ENCODE results near the gene RBM34.
"Not testable (repeated sequence)": the region's sequence is repeated elsewhere in the genome, so short reads cannot be mapped to it uniquely, and the experiment has no call there.

The RBM34 gene, protein sequence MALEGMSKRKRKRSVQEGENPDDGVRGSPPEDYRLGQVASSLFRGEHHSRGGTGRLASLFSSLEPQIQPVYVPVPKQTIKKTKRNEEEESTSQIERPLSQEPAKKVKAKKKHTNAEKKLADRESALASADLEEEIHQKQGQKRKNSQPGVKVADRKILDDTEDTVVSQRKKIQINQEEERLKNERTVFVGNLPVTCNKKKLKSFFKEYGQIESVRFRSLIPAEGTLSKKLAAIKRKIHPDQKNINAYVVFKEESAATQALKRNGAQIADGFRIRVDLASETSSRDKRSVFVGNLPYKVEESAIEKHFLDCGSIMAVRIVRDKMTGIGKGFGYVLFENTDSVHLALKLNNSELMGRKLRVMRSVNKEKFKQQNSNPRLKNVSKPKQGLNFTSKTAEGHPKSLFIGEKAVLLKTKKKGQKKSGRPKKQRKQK

DNA sequence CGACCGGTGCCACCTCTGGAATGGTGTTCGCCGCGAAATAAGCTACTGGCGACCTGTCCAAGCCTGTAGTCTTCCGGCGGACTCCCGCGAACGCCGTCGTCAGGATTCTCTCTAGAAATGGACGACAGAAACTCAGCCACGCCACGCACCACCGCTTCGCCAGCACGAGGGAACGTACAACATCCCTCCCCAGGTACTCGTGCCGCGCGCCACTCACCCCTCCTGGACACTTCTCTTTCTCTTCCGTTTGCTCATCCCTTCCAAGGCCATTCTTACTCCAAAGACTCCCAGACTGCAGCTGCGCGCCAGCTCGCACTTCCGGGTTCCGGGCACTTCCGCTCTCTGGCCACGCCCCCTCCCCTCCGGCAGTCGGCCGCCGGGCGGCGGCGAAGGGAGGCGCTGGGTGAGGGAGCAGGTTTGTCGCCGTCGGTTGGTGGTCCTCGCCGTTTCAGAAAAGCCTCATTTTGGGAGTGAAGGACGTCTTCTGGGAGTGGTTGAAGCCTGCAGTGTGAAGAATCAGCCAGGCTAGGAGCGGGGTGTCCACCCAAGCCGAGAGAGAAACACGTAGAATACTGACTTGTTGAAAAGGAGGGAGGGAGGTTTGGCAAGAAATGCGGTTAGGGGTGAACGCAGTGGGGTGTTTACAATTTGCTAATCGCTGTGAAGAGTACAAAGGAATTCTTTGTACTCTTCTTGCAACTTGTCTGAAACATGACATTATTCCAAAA, at the start of gene RBM34:
RBM34 (minus strand) TSS at position 294 of the 728 bp plus-strand sequence; CDS start at position 270, 24 bp downstream.
- FAIRE-seq, result no peak

DNA sequence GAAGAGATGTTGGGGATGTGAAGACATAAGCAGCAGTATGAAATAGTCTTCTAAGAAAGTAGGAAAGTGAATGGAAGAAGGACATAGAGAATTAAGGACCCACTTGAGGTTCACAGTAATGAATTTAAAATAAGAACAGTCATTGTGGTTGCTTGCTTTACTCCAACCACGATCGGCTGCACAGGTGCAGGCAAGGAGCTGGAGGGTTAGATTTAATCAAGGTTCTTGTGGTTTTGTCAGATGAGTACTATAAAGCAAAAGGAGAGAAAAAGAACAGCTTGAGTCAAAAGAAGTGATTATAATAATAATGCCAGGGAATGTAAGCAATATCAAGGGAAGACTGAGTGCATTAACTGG, 46.1 kb upstream of the RBM34 start:
- FAIRE-seq, result no peak

DNA sequence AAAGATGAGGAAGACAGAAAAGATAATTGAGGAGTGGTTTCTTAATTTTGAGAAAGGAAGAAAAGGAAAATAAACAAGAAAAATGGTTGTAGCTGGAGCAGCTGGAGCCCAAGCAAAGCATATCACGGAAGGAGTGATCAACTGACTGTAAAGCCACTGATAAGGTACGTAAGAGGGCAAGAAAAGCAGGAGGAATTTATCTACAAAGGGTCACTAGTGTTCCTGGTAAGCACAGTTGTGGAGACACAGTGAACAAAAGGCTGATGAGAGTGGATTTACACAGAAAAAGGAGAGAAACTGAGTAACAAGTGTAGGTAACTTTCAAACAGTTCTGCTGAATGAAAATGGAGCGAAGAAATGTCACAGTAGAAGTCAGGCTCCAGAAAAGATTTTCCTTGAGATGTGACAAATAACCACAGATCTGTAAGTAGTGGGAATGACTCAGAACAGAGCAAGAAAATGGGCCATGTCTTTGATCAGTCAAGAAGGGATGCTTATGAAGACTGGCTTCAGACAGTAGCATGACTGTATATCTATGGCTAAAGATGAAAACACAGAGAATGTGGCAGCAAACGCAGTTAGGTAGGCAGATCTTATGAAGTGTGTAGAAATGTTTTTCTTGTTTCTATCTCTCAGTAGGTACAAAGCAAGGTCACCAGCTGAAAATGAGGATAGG, 45.6 kb upstream of the RBM34 start:
- FAIRE-seq, result no peak

DNA sequence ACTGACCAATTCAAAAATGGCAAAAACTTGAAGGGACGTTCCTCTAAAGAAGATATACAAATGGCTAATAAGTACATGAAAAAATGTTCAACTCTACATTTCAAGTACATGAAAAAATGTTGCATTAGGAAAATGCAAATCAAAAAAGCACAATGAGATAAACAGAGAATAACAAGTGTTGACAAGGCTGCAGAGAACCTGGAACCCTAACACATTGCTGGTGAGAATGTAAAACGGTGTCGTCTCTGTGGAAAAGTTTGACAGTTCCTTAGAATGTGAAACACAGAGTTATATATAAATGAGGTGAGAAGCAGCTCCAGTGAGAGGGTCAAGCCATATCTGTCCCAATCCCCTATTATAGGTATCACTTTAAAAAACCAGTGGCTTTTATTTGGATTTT, 44.6 kb upstream of the RBM34 start:
- FAIRE-seq, result no peak

DNA sequence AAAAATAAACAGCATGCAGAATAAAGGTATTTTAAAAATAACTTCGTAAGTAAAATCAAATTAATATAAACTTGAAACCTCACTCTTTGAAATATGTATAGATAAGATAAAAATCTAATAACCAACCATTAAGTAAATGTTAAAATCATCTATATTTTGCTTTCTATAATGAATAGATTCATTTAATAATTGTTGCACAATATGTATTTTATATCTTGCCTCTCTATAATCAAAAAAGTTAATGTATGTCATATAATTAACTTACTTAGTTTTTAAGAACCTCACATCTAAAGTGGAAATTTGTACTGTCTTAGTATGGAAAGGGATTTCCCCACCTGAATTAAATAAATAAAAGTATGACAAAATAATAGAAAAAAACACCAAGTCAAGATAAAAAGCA, 42.4 kb upstream of the RBM34 start:
- FAIRE-seq, result peak; percentile 12

DNA sequence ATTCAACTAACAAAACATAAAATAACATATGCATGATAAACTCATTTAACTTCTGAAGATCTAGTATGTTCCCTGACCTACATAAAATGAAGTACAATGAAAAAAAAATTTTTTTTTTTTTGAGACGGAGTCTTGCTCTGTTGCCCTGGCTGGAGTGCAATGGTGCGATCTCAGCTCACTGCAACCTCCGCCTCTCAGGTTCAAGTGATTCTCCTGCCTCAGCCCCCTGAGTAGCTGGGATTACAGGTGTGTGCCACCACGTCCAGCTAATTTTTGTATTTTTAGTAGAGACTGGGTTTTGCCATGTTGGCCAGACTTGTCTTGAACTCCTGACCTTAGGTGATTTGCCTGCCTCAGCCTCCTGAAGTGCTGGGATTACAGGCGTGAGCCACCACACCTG, 41.4 kb upstream of the RBM34 start:
- not testable (repeated sequence) for FAIRE-seq

DNA sequence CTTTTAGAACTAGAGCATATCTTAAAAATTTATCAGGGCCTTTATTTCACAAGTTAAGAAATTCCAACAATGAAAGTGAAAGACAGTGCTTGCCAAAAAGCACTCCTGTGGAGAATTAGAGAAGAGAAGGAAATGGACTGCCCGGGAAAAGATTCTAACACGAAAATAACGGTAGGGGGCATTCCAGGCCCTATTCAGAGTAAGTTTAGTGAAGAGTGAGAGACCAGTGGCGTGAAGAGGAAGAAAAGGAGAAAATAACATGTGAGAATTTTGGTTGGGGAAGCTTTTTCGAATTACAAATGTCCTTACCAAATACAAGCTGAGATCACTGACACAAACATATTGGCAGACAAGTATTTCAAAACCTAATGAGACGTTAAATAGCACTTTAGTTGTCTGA, 38.4 kb upstream of the RBM34 start:
- no peak for FAIRE-seq

DNA sequence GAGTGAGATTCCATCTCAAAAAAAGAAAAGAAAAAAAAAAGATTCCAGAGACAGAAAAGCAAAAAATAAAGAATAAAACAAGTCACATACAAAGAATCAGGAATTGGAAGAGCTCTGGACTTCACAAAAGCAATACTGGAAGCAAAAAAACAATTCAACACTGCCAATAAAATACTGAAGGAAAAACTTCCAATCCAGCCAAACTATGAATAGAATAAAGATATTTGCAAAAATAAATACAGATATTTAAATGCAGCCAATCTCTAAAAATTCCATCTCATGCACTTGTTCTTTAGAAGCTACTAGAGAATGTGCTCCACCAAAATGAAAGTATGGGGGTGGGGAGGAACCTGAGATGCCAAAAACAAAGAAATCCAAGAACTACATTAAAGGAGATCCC, 29.4 kb upstream of the RBM34 start:
- FAIRE-seq, result no peak

DNA sequence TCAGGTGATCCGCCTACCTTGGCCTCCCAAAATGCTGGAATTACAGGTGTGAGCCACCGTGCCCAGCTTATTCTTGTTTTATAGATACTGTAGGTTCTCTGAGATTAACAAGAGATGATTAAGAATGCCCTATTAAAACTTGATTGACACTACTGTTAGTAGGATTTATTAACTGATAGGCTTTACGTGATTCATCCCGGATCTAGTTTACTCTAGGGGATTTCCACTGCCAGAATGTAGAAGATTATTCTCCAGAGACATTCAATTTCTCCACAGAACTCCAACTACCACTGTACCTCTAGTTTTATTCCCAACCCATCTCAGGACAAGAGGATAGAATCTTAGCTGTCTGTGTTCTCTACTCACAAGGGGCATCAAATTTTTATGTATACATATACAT, 26.3 kb upstream of the RBM34 start:
- FAIRE-seq, result no peak

DNA sequence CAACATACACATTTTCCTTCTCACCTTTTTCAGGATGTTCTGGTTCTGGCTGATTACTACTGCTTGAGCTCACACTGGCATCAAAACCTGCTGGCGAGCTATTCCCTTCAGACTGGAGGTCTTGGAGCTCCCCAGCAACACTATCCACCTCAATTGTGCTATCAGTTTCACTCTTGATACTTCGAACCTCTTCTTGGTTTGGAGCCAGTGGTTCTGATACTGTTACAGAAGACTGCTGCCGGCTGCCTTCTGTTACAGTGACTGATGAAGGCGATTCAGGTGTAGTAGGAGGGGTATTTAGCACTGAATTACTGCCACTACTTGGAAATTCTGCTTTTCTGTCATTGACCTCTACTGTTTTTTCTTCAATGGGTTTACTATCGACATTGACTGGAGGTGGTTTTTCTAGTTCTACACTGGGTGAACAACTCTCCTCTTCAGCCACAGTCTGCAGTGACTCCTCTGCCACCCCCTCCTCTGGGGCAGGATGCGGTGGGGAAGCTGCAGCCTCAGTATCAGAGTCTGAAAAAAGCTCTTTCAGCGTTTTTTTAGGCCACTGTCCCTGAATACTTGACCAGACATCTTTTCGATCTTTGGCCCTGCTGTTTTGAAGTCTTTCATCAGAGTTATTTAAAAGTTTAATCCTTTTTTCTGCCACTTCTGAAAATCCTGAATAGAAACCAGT, 20.7 kb upstream of the RBM34 start:
- FAIRE-seq, result no peak

DNA sequence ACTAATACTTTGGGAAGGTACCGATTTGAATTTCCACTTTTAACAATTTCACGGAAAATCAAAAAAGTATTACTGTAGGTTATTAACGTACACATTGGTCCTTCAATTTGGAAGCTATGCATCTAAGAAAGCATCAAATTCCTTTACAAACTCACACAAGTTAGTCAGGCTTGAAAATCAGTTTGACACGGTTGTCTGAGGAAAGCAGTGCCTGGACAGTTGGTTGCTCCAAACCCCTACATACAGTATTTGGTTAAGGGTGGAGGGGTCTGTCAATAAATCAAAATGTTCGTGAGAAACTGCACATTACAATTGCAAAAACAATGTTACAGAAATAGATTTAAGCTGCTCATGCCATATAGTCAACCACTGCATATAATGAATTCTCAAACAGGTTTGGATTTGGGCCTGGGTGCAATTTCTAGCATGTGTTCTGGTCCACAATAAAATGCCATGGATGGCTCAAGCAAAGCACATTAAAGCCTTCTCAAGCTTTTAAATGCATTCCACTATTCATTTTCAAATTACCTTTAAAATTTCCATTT, 19.9 kb upstream of the RBM34 start:
- no peak for FAIRE-seq

DNA sequence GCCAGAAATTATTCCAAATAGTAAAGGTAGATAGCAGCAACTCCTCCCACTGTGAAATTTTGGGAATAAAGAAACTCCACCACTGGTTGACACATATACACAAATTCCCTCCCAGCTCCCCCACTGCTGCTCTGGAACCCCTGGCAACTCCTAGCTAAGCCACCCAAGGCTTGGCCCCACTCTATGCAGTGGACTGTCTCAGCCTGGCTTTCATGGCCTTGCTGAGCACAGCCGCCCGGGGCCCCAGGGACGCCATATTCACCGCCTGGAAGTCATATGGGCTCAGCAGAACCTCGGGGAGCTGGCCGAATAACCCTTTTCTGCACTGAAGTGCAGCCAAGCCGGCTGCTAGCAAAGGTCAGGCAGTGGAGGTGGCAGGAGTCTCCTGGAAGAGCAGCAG, 15.4 kb upstream of the RBM34 start:
- no peak for FAIRE-seq

DNA sequence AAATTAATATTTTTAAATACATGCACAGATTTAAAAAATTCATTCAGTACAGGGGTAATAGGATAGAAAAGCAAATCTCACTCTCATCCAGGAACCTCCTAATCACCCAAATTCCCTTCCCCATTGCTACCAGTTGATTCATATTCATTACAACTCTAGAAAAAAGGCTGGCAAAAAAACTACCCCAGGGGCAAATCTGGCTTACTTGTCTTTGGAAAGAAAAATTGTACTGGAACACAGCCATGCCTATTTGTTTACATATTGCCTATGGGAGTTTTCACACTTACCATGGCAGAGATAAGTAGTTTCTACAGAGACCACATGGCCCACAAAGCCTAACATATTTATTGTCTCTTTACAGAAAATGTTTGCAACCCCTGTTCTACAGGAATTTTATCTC, 8.9 kb upstream of the RBM34 start:
- no peak for FAIRE-seq

DNA sequence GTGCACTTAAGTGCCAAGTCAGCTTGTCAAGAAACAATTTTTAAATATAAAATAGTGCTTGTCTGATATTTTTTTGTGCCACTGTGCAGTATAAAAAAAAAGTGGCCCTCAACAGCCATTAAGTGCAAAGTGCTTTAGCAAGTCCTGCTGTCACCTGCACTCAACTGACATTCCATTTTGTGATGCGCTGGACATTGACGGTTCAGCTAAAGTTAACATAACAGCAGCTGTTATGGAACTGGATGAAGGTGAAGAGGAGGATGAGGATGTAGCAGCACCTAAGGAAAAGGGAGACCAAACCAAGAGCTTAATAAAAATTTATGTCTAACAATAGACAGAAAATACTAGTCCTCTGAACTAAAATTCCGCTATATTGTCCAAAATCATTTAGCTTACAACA, 7.3 kb upstream of the RBM34 start:
- no peak for FAIRE-seq

DNA sequence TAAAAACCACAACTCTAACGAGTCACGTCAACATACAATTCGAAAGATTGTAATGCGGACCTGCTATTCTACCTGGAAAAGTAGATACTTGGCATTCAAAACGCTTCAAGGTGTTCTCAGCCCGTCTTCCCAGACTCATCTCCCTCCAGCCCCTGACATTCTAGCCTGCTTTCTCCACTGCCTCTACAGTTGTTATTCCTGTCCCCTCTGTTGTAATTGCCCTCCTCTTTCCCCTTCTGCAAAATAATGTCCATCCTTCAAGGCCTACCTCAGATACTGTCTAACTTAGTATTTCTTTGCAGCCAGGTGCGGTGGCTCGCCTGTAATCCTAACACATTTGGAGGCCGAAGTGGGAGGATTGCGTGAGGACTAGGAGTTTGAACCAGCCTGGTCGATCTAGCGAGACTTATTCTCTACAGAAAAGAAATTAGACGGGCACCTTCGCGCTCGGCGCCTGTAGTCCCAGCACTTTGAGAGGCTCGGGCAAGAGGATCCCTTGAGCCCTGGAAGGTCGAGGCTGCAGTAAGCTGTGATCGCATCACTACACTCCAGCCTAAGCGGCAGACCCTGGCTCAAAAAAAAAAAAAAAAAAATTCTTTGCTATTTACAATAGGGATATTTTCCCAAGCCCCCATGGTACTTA, 756 bp upstream of the RBM34 start:
- no peak for FAIRE-seq

DNA sequence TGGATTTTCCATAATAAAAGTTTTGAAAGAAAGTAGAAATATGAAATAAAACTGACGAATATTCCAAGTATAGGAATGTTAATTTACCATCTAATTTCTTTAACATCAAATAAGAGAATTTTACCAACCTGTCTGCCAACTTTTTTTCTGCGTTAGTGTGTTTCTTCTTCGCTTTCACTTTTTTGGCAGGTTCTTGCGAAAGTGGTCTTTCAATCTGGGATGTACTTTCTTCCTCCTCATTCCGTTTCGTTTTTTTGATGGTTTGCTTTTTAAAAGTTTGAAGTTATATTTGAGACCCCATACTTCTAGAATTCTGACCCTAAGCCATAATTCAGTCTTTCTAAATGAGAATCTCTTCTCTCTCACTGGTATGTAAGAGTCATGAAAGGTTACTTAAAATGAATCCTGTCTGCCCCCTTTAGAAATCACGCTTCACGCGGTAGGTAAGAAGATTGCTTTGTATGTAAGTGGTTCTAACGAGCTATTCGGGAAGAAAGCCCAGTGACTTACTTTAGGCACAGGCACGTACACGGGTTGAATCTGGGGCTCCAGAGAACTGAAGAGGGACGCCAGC, 580 bp downstream of the RBM34 start:
- FAIRE-seq, result no peak

DNA sequence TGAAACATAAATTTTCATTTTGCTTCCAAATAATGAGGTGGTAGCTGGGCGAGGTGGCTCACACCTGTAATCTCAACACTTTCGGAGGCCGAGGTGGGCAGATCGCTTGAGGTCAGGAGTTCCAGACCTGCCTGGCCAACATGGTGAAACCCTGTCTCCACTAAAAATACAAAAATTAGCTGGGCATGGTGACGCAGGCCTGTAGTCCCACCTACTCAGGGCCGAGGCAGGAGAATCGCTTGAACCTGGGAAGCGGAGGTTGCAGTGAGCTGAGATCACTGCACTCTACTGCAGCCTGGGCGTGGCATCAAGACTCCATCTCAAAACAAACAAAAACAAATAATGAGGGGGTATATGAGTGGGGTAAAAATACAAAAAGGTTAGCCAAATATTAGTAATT, 1.1 kb downstream of the RBM34 start:
- not testable (repeated sequence) for FAIRE-seq

DNA sequence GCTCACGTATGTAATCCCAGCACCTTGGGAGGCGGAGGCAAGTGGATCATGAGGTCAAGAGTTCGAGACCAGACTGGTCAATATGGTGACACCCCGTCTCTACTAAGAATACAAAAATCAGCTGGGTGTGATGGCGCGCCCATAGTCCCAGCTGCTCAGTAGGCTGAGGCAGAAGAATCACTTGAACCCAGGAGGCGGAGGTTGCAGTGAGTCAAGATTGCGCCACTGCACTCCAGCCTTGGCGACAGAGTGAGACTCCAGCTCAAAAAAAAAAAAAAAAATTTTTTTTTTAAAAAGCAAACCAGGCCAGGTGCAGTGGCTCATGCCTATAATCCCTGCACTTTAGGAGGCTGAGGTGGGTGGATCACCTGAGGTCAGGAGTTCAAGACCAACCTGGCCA, 1.8 kb downstream of the RBM34 start:
- FAIRE-seq, result not testable (repeated sequence)

DNA sequence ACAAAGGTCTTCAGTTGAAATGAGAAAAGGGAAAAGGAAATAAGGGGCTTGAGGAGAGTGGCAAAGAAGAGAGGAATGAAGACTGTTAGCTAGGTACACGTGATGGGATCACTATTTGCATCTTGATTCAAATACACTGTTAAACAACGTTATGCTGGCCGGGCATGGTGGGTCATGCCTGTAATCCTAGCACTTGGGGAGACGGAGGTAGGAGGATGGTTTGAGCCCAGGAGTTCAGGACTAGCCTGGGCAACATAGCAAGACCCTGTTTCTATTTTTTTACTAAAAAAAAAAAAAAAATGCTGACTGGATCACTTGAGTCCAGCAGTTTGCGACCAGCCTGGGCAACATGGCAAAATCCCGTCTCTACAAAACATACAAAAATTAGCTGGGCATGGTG, 2.4 kb downstream of the RBM34 start:
- no peak for FAIRE-seq

DNA sequence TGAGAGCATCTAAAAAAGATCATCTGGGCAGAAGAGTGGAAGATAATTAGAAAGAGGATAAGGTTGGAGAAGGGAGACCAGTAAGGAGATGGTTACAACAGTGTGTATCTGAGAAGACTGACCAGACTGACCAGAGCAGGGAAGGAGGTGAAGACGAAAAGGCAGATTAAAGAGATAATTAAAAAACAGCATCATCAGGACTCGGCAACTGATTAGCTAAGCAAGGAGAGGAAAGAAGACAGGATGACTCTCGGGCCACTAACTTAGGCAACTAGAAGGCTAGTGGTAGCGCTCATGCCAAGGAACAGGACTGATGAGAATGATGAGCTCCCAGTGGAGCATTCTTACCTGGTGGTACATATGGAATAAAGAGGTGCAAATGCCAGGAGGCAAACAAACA, 3.9 kb downstream of the RBM34 start:
- no peak for FAIRE-seq

DNA sequence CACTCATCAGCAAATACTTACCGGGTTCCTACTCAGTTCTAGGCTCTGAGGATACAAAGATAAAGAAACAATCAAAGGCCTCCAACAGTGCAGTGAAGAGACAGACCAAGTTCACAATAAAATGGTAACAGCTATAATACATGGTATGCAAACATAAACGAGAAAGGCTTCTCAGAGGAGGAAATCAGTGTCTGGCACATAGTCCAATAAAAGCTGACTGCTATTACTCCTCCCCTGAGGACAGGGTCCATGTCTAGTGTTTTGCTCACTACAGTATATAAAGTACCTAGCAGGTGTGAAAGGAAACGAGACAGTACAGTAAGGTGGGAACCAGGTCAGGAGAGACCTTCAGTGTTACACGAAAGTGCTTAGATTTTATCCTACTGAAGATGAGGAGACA, 4.3 kb downstream of the RBM34 start:
- no peak for FAIRE-seq

DNA sequence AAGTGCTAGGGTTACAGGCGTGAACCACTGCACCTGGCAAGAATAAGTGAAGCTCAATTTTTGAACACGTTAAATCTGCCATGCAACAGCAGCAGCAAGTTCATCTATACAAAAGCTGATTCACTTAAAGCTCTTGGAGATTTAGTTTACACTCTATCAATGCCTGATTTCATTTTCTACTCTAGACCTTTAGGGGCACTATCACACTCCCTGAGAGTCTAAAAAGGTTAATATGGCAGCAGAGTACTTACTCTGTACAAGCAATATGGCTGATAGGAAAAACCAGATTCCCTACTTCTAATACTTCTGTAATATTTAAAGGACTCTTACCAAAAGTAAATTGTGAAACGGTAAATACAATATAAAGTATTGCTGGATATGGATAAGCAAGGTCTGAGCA, 4.8 kb downstream of the RBM34 start:
- no peak for FAIRE-seq

Data from endometrium (tissue), 2 donors.